GM20000 (cell line): Measurements from ENCODE around the gene RRH.
"Not testable (repeated sequence)": the region's sequence is repeated elsewhere in the genome, so short reads cannot be mapped to it uniquely, and the experiment has no call there.

ENCODE experiments used
- DNase-seq: peaks from one replicate; pipeline ENCODE4 v3.0.0; 2012; ENCODE audit warnings: low spot score
- TF ChIP-seq, protein P1 (sequence below): IDR thresholded peaks from 2 replicates; pipeline ENCODE4 v1.5.1; 2012; ENCODE audit warnings: mild to moderate bottlenecking, control low read depth; ENCODE audit errors: extremely low read depth, missing control alignments

The RRH gene

DNA sequence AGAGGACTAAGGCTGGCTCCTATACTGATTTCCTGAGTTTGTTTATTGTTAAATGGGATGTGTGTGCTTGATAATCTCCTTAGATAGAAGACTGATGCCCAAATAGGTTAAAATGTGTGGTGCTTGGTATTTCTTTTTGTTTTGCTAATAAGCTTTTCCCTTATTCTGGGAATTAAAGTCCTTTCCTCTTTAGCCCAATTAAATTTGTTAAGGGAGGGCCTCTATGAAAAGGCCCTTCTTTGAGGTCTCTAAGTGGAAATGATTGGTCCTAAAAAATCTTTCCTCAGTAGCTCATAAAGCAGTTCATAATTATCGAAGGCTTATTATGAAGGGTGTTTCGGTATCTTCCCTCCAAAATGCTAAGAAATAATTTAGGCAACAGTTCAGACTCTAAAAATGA lies at the start of gene RRH:
Gene RRH (plus strand): TSS at position 301 of the 400 bp plus-strand sequence. CDS start 56 bp downstream, at position 357.
- DNase-seq: no peak

DNA sequence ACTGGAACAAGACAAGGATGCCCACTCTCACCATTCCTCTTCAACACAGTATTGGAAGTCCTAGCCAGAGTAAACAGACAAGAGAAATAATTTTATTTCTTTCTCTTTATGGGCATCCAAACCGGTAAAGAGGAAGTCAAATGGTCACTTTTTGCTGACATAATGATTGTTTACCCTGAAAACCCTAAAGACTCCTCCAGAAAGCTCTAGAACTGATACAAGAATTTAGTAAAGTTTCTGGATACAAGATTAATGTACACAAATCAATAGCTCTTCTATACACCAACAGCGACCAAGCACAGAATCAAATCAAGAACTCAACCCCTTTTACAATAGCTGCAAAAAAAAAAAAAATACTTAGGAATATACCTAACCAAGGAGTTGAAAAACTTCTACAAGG lies 45.7 kb upstream of the RRH start:
- DNase-seq: not testable (repeated sequence)

More for the DNA sequence above, at the start of gene RRH:
- TF ChIP-seq, protein P1, sequence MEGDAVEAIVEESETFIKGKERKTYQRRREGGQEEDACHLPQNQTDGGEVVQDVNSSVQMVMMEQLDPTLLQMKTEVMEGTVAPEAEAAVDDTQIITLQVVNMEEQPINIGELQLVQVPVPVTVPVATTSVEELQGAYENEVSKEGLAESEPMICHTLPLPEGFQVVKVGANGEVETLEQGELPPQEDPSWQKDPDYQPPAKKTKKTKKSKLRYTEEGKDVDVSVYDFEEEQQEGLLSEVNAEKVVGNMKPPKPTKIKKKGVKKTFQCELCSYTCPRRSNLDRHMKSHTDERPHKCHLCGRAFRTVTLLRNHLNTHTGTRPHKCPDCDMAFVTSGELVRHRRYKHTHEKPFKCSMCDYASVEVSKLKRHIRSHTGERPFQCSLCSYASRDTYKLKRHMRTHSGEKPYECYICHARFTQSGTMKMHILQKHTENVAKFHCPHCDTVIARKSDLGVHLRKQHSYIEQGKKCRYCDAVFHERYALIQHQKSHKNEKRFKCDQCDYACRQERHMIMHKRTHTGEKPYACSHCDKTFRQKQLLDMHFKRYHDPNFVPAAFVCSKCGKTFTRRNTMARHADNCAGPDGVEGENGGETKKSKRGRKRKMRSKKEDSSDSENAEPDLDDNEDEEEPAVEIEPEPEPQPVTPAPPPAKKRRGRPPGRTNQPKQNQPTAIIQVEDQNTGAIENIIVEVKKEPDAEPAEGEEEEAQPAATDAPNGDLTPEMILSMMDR: no peak

DNA sequence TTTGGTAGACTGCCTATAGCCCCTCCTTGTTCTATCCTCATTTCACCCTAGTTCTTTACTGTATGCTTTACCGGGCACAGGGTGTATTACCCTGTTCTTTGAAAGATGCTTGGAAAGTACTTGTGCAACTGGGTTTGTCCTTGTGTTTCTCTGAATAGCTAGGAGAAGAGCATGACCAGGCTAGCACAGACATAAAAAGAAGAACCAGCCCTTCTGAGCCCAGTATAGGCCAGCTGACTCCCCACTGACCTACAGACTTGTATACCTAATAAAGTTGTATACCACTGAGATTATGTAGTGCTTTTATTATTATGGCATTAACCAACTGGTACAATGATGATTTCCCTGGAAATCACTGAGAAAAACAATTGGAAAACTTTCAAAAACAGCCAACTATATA lies 40.9 kb upstream of the RRH start:
- TF ChIP-seq, protein P1: no peak
- no peak for DNase-seq

- TF ChIP-seq, protein P1: no peak
Observed at GRCh38 chr4:109787807-109788206, 40.0 kb upstream of the RRH start.

DNA sequence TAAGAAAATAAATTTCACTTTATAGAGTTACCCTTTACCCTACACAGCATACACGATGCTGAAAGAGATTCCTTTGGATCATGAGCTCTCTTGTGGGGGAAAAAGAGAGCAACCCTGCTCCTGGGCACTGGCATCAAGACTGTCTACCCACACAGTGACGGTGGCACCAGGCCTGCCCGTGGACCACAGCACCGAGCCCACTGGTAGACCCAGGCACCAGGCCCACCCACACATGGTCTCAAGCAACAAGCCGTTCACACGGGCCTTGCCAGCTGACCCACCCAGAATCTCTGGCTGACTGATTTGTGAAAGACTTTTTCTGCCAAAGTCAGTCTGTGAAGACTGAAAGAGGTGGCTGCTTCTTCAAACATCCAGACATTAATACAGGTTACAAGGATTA lies 32.7 kb upstream of the RRH start:
- DNase-seq: no peak
- TF ChIP-seq, protein P1: no peak

More at GRCh38 chr4:109787807-109788206, 40.0 kb upstream of the RRH start:
- no peak for DNase-seq

- TF ChIP-seq, protein P1: no peak
- no peak for DNase-seq
Observed at GRCh38 chr4:109798866-109799265, 28.9 kb upstream of the RRH start.

- TF ChIP-seq, protein P1: no peak
- no peak for DNase-seq
Observed at GRCh38 chr4:109801099-109801789, 26.5 kb upstream of the RRH start.

DNA sequence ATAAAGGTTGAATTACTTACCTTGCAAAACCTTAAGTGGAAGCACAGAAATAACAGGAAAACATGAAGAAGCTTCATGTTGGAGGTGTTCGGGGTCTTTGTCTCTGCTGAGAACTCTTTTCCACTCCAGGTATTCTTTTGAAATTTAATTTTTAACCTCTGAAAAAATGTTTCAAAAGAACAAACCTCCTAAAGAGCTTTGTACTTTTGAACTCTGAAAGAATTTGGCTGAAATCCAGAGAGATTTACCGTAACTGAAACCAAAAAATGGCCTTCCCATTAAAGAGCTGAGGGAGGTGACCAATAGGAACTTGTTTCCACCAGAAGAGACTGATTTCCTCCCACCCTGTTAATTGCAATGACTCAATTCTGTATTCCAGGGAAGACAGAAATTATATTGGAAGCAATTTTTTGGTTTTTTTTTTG lies 25.9 kb upstream of the RRH start, which contains the start of gene CFI:
Gene CFI (minus strand): TSS at position 105 of the 425 bp plus-strand sequence. CDS start 28 bp downstream, at position 77.
- no peak for DNase-seq
- TF ChIP-seq, protein P1: no peak
